Stimulated activated CD8-positive, alpha-beta memory T cell treated with anti-CD3 and anti-CD28 coated beads, Interleukin-4, amount 100 ng/mL, for 24 hours (primary cell): Measurements from ENCODE around the gene CD302.
"Not testable (repeated sequence)": the region's sequence is repeated elsewhere in the genome, so short reads cannot be mapped to it uniquely, and the experiment has no call there.

Experiments used
- DNase-seq: peaks from one replicate; pipeline ENCODE4 v3.0.0-alpha.2; 2020; ENCODE audit warnings: low read depth

Gene CD302

DNA sequence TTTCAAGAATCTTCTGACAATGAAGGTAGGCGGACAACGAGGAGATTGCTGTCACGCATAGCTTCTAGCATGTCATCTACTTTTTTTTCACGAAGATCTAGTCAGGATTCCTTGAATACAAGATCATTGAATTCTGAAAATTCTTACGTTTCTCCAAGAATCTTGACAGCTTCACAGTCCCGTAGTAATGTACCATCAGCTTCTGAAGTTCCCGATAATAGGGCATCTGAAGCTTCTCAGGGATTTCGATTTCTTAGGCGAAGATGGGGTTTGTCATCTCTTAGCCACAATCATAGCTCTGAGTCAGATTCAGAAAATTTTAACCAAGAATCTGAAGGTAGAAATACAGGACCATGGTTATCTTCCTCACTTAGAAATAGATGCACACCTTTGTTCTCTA lies 49.9 kb downstream of the CD302 start:
- DNase-seq: no peak

DNA sequence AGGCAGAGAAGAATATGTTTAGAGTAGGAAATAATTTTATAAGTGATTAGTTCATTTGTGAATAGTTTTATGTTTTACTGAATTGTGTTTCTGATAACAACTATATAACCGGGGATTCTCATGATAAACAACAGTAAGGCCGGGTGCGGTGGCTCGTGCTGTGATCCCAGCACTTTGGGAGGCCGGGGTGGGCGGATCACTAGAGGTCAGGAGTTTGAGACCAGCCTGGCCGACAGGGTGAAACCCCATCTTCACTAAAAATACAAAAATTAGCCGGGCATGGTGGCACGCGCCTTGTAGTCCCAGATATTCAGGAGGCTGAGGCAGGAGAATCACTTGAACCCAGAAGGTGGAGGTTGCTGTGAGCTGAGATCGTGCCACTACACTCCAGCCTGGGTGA lies 52.8 kb downstream of the CD302 start:
- not testable (repeated sequence) for DNase-seq

DNA sequence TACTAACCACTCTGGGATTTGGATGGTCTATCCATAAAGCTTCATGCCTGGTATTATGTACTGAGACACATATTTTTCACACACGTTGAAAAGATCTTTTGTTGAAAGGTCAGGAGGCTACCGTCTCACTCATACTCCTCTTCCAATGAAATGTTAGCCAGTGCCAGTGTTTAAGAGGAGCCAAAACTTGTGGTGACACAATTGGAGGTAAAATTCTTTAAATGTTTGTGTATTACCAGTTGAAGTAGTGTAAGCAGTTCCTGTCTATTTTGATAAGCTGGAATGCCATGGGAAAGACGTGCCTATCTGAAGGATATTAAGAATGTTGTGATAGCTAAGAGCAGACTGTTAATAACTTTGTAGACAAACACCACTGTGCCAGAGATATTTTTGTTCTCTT lies 53.6 kb downstream of the CD302 start:
- DNase-seq: no peak

- no peak for DNase-seq
Observed at GRCh38 chr2:159742846-159743245, 55.2 kb downstream of the CD302 start.

DNA sequence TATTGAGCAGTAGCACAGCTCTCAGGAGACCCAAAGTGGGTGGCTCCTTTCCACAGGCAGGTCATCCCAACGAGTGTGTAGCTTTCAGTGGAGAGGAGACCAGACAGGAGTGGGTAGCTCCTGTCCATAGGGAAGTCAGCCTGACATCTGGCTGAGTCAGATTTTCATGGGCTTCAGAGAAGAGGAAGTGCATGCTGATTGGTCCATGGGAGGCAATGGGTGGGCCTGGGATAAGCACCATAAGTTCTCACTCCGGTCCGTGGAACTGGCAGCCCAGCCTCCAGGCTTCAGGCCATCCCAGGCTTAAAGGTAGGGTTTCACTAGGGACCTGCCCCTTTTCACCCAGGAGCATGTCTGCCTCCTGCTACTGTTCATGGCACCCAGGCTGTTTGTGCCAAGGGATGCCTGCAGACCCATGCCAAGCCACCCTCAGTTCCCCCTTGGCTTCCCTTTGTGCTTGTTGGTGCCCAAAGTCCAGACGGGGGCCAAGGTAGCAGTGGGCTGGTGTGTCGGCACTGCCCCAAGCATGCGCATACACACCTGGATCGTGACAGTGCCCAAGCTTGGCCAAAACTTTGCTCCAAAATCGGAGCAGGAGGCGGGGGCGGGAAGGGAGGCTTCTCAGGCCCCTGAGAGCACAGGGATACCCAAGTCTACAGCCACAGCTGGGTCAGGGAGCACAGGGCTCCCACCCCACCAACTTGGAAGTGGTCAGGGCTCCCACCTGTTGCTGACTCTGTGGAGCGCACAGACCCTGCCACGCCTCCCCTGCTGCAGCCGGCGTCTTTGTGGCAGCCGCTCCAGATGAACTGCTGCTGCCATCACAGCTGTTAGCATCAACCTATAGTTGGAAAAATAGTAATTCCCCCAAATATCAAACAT lies 59.3 kb downstream of the CD302 start:
- no peak for DNase-seq

- DNase-seq: no peak
Observed at GRCh38 chr2:159737917-159738296, 60.1 kb downstream of the CD302 start.

DNA sequence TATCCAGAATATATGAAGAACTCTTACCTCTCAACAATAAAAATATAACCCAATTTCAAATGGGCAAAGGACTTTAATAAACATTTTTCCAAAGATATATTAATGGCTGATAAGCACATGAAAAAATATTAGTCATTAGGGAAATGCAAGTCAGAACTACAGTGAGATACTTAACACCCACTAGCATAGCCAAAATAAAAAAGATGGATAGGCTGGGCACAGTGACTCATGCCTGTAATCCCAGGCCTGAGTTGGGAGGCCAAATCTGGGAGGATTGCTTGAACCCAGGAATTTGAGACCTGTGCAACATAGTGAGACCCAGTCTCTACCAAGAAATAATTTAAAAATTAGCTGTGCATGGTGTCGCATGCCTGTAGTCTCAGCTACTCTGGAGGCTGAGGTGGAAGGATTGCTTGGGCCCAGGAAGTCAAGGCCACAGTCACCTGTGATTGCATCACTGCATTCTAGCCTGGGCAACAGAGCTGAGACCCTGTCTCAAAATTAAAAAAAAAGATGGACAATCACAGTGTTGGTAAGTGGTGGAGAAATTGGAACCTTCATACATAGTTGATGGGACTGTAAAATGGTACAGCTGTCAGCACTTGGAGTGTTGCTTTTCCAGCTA lies 60.6 kb downstream of the CD302 start:
- no peak for DNase-seq

GRCh38 chr2:159736048-159736447 lies 62.0 kb downstream of the CD302 start:
- no peak for DNase-seq

DNA sequence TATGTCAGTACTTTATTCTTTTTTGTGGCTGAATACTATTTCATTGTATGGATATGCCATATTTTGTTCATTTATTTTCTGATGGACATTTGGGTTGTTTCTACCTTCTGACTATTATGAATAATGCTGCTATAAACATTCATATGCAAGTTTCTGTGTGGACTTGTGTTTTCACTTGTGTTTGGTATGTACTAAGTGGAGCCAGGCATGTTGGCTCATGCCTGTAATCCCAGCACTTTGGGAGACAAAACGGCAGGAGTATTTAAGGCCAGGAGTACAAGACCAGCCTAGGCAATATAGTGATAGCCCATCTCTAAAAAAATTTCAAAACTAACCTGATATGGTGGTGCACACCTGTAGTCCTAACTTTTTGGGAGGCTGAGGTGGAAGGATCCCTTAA lies 62.4 kb downstream of the CD302 start:
- DNase-seq: no peak

- no peak for DNase-seq
Observed at GRCh38 chr2:159728629-159729028, 69.4 kb downstream of the CD302 start.

- no peak for DNase-seq
Observed at GRCh38 chr2:159725713-159726112, 72.3 kb downstream of the CD302 start.

- not testable (repeated sequence) for DNase-seq
Observed at GRCh38 chr2:159724795-159725572, 73.0 kb downstream of the CD302 start.

- no peak for DNase-seq
Observed at GRCh38 chr2:159722580-159722979, 75.4 kb downstream of the CD302 start.

DNA sequence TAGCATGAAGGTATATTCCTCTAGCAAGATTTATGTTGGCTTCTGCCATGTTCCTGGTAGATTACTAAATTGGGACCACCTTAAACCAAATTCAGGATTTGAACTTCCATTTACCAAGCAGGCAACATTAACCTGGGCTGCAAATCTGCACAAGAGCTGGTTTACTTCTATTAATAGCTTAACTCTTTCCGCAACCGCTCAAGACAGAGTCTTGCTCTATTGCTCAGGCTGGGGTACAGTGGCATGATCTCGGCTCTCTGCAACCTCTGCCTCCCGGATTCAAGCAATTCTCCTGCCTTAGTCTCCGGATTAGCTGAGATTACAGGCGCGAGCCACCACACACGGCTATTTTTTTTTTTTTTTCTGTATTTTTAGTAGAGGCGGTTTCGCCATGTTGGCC lies 77.3 kb downstream of the CD302 start:
- DNase-seq: no peak
